Measurements from ENCODE around the gene SPSB1. TPM values are rescaled to one million over a fixed set of nuclear protein-coding genes. Genes with fewer than 3 reads are reported as not detected.

The SPSB1 gene
- total RNA-seq, 2 experiments from 2014 or later: 11.0 to 12.5 TPM

DNA sequence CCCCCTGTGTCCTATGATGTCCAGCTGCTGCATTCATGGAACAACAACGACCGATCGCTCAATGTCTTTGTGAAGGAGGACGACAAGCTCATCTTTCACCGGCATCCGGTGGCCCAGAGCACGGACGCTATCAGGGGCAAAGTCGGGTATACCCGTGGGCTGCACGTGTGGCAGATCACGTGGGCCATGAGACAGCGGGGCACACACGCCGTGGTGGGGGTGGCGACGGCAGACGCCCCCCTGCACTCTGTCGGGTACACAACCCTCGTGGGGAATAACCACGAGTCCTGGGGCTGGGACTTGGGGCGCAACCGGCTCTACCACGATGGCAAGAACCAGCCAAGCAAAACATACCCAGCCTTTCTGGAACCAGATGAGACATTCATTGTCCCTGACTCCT lies 63.3 kb downstream of the SPSB1 start:
- ChIA-PET POLR2A (no interaction called here), CTCF (no interaction called here)
- no peak overlapping the region for H3K27ac Mint-ChIP-seq
- intact Hi-C loops (cut with micrococcal nuclease): no loop called here
- no peak overlapping the region for H3K4me3 Mint-ChIP-seq
- H3K36me3 Mint-ChIP-seq: peaks cover 1% of the 10 kb centered on the region
- H3K27me3 Mint-ChIP-seq: no peaks in the 10 kb centered on the region
- DNase-seq: no peak
- H3K4me1 Mint-ChIP-seq (ENCODE audit: low read depth): peaks cover 5% of the 10 kb centered on the region
- no peaks in the 10 kb centered on the region for H3K9me3 Mint-ChIP-seq

DNA sequence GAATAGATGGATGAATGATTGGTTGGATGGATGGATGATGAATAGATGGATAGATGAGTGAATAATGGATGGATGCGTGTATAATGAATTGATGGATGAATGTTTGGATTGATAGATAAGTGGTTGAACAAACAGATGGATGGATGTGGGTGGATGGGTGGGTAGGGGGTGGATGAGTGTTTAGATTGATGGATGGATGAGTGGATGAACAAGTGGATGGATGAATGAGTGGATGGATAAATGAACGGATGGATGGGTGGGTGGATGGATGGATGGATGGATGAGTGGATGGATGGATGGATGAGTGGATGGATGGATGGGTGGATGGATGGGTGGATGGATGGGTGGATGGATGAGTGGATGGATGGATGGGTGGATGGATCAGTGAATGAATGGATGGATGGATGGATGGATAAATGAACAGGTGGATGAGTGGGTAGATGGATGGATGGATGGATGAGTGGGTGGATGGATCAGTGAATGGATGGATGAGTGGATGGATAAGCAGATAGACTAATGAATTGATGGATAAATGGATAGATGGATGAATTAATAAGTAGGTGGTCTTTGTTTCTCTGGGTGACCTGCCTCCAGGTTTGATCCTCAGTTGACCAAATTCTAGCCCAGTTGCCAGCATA lies 64.3 kb downstream of the SPSB1 start:
- Mint-ChIP-seq H3K9me3 (no peaks in the 10 kb centered on the region), H3K27me3 (no peaks in the 10 kb centered on the region), H3K4me1 (ENCODE audit: low read depth) (no peaks in the 10 kb centered on the region), H3K36me3 (peaks cover 1% of the 10 kb centered on the region), H3K27ac (no peak overlapping the region), H3K4me3 (no peak overlapping the region)
- intact Hi-C loops (cut with micrococcal nuclease): no loop called here
- ChIA-PET POLR2A (no interaction called here), CTCF (no interaction called here)
- no peak for DNase-seq

DNA sequence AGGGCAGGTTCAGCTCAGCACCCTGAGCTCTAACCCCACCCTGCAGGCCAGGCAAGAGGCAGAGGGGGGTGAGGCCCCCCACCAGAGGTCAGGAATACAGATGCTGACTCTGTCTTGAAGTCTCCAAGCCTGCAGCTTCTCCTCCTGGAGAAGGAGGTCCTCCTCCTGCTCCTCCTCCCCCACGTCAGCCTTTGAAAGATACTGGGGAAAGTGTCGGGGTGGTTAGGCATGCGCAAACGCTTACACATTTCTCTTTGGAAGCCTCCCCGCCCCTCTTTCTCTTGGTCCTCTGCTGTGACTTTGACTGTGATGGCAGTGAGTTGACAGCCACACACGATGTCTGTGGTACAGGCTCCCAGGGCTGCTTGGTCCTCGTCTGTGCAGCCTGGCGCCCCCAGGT lies 65.3 kb downstream of the SPSB1 start:
- intact Hi-C loops (cut with micrococcal nuclease): no loop called here
- Mint-ChIP-seq H3K9me3 (no peaks in the 10 kb centered on the region), H3K27me3 (no peaks in the 10 kb centered on the region), H3K4me3 (no peak overlapping the region), H3K27ac (no peak overlapping the region), H3K4me1 (ENCODE audit: low read depth) (no peaks in the 10 kb centered on the region), H3K36me3 (peaks cover 1% of the 10 kb centered on the region)
- ChIA-PET CTCF (no interaction called here), POLR2A (no interaction called here)
- no peak for DNase-seq

DNA sequence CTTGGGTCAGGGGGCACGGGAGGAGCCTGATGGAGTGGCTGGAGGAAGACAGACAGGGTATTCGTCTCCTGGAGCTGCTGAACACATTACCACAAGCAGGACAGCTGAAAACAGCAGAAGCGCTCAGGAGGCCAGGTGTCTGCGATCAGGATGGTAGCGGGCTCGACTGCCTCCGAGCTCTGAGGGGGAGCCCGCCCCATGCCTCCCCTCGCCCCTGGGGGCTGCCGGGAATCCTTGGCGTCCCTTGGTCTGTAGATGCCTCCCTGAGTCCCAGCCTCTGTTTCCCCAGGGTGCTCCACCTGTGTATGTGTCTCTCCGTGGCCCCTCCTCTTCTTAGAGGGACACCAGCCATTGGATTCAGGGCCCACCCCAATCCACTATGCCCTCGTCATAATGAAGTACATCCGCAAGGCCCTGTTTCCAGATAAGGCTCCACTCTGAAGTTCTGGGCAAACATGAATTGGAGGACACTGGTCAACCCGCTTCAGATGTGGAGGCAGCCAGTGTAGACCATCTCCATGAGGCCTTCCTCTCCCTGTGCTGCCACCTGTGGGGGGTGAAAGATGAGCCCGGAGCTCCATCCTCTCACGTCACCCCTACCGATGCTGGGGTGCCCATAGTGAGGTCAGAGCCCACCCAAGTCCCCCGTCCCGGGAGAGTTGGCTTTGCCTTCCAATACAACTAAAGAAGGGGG lies 67.8 kb downstream of the SPSB1 start:
- H3K4me1 Mint-ChIP-seq (ENCODE audit: low read depth): no peaks in the 10 kb centered on the region
- CTCF ChIA-PET: no interaction called here
- H3K36me3 Mint-ChIP-seq: peaks cover 1% of the 10 kb centered on the region
- intact Hi-C loops (cut with micrococcal nuclease): no loop called here
- H3K9me3 Mint-ChIP-seq: no peaks in the 10 kb centered on the region
- H3K27me3 Mint-ChIP-seq: no peaks in the 10 kb centered on the region
- no peak overlapping the region for H3K27ac Mint-ChIP-seq
- no peak overlapping the region for H3K4me3 Mint-ChIP-seq
- POLR2A ChIA-PET: interaction anchor here (0.5 kb wide), 1 partner anchor 289 kb away, joined by 3 read pairs; no protein-coding TSS in a partner anchor
- DNase-seq: no peak

DNA sequence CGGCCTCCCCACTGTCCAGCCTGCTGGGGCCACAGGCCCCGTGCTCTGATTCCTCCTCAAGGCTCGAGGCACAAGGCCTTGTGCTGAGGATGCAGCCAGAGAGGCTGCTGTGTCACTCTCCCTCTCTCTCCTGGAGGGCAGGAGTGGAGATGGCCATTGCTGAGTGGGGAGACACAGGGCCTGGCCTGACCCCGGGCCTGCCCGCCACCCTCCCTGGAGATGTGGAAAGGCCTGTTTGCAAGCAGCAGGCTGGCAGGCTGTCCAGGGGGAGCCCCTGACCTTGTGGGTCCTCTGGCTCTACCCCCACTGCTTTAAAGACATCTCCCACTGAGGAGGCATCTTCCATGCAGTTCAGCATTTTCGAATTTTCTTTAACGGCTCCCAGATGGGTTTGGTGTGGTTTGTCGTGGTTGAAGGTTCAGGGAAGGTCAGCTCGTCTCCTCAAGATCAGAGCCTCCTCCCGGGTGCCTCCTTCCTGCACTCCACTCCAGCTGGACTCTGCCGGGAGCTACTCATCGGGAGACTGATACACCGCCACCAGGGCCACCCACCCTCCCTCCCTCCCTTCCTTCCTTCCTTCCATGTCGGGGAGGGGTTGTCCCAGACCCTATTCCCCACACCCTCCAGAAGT lies 69.1 kb downstream of the SPSB1 start:
- CTCF ChIA-PET: no interaction called here
- H3K36me3 Mint-ChIP-seq: no peaks in the 10 kb centered on the region
- intact Hi-C loops (cut with micrococcal nuclease): no loop called here
- H3K27me3 Mint-ChIP-seq: no peaks in the 10 kb centered on the region
- H3K27ac Mint-ChIP-seq: no peak overlapping the region
- no peak overlapping the region for H3K4me3 Mint-ChIP-seq
- DNase-seq: no peak
- H3K4me1 Mint-ChIP-seq (ENCODE audit: low read depth): no peaks in the 10 kb centered on the region
- H3K9me3 Mint-ChIP-seq: no peaks in the 10 kb centered on the region
- POLR2A ChIA-PET: no interaction called here

DNA sequence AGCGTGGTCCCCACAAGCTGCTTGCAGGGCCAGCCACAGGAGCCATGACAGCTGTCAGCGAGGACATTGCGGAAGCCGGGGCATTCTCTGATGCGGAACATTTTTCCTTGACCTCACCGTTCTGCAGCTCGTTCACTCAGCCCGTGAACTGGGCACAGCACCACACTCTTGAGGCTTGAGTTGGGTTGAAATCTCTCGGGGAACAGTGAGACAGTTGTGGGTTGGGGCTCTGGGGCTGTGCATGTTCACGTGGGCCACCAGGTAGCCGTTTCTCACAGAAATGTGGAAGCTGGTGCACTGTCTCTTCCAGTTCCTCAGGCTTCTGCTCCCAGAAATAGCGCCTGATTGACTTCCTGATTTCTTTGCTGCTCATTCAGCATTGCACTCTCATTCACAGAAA lies 69.8 kb downstream of the SPSB1 start:
- POLR2A ChIA-PET: no interaction called here
- CTCF ChIA-PET: interaction anchor here (1.4 kb wide), 1 partner anchor 128 kb away, joined by 3 read pairs; no protein-coding TSS in a partner anchor
- Mint-ChIP-seq H3K4me1 (ENCODE audit: low read depth) (peaks cover under 1% of the 10 kb centered on the region), H3K27ac (no peak overlapping the region), H3K4me3 (no peak overlapping the region), H3K9me3 (no peaks in the 10 kb centered on the region), H3K36me3 (no peaks in the 10 kb centered on the region), H3K27me3 (no peaks in the 10 kb centered on the region)
- DNase-seq: no peak
- intact Hi-C loops (cut with micrococcal nuclease): no loop called here

DNA sequence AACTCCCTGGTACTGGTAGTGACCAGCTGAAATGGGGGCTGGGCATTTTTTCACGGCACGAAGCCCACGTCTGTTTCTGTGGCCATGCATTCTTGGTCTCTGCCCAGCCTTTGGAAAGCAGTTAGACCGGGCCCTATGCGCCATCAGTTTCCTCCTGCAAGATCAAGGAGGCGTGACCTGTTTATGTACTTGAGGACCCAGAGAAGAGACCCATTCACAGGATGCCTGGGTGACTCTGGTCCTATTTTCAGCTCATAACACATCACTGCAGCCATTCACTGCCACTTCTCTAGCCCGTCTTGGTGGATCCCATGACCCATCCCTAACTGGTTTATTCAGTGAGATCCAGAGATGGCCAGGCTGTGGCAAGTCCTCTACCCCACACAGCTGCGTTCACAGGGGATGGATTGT lies 70.4 kb downstream of the SPSB1 start:
- no peak overlapping the region for H3K4me3 Mint-ChIP-seq
- ChIA-PET CTCF (interaction anchor here (1.4 kb wide), 1 partner anchor 128 kb away, joined by 3 read pairs; no protein-coding TSS in a partner anchor), POLR2A (no interaction called here)
- H3K36me3 Mint-ChIP-seq: no peaks in the 10 kb centered on the region
- H3K27ac Mint-ChIP-seq: no peak overlapping the region
- no peaks in the 10 kb centered on the region for H3K27me3 Mint-ChIP-seq
- peaks cover 3% of the 10 kb centered on the region for H3K4me1 Mint-ChIP-seq (ENCODE audit: low read depth)
- H3K9me3 Mint-ChIP-seq: no peaks in the 10 kb centered on the region
- intact Hi-C loops (cut with micrococcal nuclease): no loop called here
- no peak for DNase-seq

DNA sequence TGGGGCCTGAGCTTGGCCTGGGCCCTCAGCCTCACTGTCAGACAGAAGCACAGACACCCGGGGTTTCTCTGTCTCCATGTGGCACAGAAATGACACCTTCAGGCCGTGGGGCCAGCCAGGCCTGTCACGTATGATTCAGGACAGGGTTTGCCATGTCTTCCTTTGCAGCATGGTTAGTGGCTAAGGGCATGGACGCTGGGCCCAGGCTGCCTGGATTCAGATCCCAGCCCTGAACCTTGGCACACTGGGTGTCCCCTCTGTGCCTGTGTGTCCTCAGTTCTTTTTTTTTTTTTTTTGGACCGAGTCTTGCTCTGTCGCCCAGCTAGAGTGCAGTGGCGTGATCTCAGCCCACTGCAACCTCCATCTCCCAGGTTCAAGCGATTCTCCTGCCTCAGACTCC lies 73.6 kb downstream of the SPSB1 start:
- Mint-ChIP-seq H3K4me1 (ENCODE audit: low read depth) (peaks cover 8% of the 10 kb centered on the region), H3K27me3 (no peaks in the 10 kb centered on the region), H3K9me3 (no peaks in the 10 kb centered on the region), H3K4me3 (no peak overlapping the region), H3K27ac (no peak overlapping the region), H3K36me3 (no peaks in the 10 kb centered on the region)
- CTCF ChIA-PET: interaction anchor here (0.8 to 1.4 kb wide), 4 partner anchors 77 to 125 kb away, joined by 4 to 5 read pairs (median 4); no protein-coding TSS in a partner anchor
- no peak for DNase-seq
- POLR2A ChIA-PET: no interaction called here
- intact Hi-C loops (cut with micrococcal nuclease): no loop called here

DNA sequence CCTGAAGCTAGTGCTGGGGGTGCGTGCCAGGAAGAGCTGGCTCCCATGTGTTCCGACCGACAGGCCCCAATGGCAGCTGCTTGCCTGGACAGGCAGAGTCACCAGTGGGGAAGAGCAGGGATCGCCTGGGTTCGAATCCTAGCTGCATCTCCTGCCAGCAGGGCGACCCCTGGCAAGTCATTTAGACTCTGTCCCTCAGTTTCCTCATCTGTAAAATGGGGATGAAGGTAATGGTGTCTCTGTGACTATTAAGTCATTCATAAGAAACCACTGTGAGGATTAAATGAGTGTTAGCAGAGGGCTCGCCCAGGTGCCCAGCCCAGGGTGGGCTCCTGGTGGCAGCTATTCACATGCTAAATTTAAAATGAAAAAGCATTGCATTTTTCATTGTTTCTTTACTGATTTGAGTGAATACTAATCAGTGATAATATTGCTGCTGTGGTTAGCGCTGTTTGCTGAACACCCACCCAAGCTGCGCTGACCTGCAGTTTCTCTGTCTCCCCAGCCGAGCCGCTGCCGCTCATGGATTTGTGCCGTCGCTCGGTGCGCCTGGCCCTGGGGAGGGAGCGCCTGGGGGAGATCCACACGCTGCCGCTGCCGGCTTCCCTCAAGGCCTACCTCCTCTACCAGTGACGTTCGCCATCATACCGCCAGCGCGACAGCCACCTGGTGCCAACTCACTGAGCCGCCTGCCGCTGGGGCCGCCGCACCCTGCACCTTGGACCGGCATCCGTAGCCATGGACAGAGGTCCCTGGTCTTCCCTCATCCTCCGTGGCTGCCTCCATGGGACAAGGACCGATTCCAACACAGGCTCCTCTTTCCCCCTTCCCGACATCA lies 74.5 kb downstream of the SPSB1 start:
- DNase-seq: no peak
- Mint-ChIP-seq H3K36me3 (no peaks in the 10 kb centered on the region), H3K4me3 (no peak overlapping the region), H3K27ac (no peak overlapping the region), H3K27me3 (no peaks in the 10 kb centered on the region), H3K4me1 (ENCODE audit: low read depth) (peaks cover 8% of the 10 kb centered on the region), H3K9me3 (no peaks in the 10 kb centered on the region)
- CTCF ChIA-PET: interaction anchor here (1.1 to 1.4 kb wide), 3 partner anchors 78 to 124 kb away, joined by 4 to 5 read pairs (median 4); no protein-coding TSS in a partner anchor
- intact Hi-C loops (cut with micrococcal nuclease): no loop called here
- POLR2A ChIA-PET: no interaction called here

DNA sequence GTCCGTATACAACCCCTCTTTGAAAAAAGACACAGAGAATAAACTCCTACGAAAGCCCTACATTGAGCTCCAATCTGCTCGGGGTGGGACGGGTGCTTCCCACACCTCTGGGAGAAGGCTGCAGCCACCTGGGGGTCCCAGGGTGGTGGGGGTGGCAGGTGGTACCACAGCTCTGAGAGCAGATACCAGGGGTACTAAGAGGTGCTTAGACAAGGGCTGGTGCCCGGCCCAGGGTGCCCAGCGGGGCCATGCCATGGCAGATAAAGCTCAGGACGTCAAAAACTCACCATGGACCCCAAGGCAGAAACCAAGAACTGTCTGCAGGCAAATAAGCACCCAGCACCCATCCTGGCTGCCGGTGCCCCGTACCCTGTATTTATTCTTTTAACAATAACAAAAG lies 75.1 kb downstream of the SPSB1 start:
- ChIA-PET CTCF (interaction anchor here (0.6 to 0.7 kb wide), 2 partner anchors 24 to 87 kb away, joined by 3 read pairs; no protein-coding TSS in a partner anchor), POLR2A (no interaction called here)
- H3K4me1 Mint-ChIP-seq (ENCODE audit: low read depth): peaks cover 8% of the 10 kb centered on the region
- no peaks in the 10 kb centered on the region for H3K9me3 Mint-ChIP-seq
- H3K4me3 Mint-ChIP-seq: no peak overlapping the region
- no peaks in the 10 kb centered on the region for H3K27me3 Mint-ChIP-seq
- no peaks in the 10 kb centered on the region for H3K36me3 Mint-ChIP-seq
- H3K27ac Mint-ChIP-seq: no peak overlapping the region
- intact Hi-C loops (cut with micrococcal nuclease): no loop called here
- no peak for DNase-seq

DNA sequence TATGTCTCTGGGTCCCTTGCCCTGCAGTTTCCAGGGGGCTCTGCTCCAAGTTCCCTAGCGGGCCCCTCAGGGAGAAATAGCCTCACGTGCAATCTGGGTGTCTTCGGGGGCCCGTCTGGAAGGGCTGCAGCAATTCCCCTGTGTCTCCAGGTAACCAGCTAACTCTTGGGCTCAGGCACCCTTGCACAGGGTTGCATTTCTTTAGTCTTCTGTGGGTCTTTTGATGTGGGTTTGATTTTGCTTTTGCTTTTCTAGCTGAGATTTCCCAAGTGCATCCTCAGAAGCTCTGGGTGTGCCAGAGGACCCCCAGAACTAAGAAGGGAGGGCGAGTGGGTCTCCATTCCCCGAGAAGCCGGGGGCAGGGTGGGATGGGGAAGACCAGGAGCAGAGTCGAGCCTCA lies 75.7 kb downstream of the SPSB1 start:
- POLR2A ChIA-PET: no interaction called here

More for the DNA sequence above, 75.7 kb downstream of the SPSB1 start:
- Mint-ChIP-seq H3K36me3 (no peaks in the 10 kb centered on the region), H3K4me1 (ENCODE audit: low read depth) (peaks cover 8% of the 10 kb centered on the region), H3K9me3 (no peaks in the 10 kb centered on the region), H3K4me3 (no peak overlapping the region), H3K27ac (no peak overlapping the region), H3K27me3 (no peaks in the 10 kb centered on the region)
- intact Hi-C loops (cut with micrococcal nuclease): no loop called here
- CTCF ChIA-PET: interaction anchor here (0.6 to 0.7 kb wide), 2 partner anchors 24 to 87 kb away, joined by 3 read pairs; no protein-coding TSS in a partner anchor
- DNase-seq: no peak
